DLD1 (cell line): ENCODE results near the gene DLST.

ENCODE experiments used
- in situ Hi-C: cut with HindIII; loops from 2 replicates; pipeline ENCODE4 v1.10.0; 2017; ENCODE audit warnings: low sequenced_read_pairs

Gene DLST

GRCh38 chr14:74881431-74882102 is at the start of gene DLST:
TSS of gene DLST (plus strand) at chr14:74881916. CDS start at chr14:74881954, 38 bp downstream.
- in situ Hi-C loops, result no loop called here

- in situ Hi-C loops, result no loop called here
Measured at GRCh38 chr14:74832849-74833248, 48.9 kb upstream of the DLST start.

GRCh38 chr14:74834692-74835392 is 46.9 kb upstream of the DLST start:
- in situ Hi-C loops, result no loop called here

- in situ Hi-C loops, result no loop called here
Measured at GRCh38 chr14:74835645-74836250, 46.0 kb upstream of the DLST start.

GRCh38 chr14:74836251-74836960 is 45.3 kb upstream of the DLST start:
- in situ Hi-C loops, result no loop called here

DNA sequence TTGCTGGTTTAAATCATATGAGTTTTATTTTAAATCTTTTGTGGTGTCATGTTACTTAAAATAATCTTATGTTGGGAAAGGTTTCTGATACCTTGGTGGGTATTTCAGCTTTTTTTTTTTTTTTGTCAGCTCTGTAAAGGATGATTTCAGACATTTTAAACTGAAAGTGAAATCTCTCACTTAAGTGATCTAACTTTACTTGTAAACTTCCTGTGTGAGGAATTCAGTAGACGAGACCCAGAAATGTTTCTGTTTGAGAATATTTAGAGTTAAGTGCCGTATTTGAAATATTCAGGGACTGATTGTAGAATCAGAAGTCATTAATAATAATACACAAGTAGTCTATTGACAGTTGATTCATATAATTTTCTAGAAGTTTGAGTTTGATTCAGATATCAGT is 43.5 kb upstream of the DLST start:
- in situ Hi-C loops, result no loop called here

DNA sequence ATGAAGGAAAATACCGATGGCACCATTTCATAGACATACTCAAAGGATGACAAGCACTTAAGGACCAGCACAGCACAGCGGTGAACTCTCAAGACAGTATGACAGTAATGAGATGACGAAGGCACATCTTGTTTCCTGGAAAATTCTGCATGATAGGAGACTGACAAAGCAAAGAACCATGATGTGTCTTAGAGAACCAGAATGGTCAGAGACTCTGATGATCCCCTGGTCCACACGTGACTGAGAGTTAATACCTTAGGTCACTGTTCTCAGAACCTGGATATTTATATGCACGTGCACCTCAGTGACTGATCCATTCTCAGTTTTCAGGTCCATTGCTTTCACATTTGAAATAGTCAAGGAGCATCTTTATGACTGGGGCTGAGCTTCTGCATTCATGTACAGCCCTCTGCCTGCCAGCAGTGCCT is 41.1 kb upstream of the DLST start:
- in situ Hi-C loops, result loop anchor here (10.0 kb wide), 1 partner anchor 224 kb away; the partner anchor contains the start of genes ACYP1 and ZC2HC1C

DNA sequence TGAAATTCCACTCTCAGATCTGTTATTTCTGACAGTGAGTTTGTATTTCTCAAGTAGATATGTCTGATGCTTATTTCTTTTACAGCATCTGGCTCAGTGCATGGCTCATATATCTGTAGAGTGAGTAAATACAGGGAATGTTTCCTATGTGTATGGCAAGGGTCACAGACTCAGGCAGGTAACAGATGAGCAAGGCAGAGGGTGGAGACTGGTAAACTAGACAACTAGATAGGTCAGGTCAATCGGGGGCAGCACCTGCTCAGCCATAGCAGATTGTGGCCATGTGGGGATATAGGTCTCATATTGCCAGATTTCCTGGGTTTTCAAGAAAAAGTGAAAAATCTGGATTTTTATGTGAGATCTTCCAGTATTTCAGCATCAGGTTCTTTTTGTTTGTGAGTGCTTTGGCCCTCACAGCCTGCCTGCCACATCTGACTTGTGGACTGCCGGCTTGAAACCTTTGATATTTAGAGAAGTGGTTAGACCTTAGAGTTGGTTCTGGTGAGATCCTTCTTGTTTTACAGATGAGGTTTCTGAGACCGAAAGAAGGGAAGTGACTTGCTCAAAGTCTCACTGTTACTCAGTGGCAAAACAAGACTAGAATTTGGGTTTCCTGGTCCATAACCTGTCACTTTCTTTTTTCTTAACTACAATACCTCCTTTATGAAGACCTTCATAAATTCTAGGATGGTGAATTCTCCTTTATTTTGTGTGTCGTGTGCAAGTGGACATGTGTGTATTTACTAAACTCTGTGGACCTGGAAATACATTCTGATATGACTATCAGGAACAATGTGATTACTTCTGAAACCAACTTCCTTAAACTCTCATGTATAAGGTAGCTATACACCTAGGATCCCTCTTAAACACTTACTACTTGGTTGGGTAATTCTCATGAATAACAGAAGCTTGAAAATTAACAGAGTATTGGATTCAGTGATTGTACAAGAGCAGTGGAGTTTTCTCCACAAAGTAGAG is 40.2 kb upstream of the DLST start:
- in situ Hi-C loops, result loop anchor here (10.0 kb wide), 1 partner anchor 223 kb away; the partner anchor contains the start of genes ACYP1 and ZC2HC1C

DNA sequence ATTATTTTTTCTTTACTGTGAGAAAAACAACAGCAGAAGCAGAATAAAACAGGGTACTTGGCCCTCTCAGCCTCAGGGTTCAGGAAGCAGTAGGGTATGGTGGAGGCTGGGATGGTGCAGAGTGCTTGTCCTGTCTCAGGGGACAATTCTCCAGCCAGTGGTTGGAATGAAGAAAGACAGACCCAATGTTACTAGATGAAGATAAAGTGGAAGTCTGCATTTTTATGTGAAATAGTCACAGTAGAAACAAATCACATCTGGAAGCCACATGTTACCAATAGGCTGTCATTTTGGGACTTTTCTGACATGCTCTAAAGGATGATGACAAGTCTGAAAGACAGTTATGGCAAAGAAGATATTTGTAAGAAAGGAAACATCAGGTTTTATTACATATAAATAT is 38.1 kb upstream of the DLST start:
- in situ Hi-C loops, result loop anchor here (10.0 kb wide), 1 partner anchor 221 kb away; the partner anchor contains the start of genes ACYP1 and ZC2HC1C

GRCh38 chr14:74846168-74846567 is 35.5 kb upstream of the DLST start:
- in situ Hi-C loops, result loop anchor here (10.0 kb wide), 1 partner anchor 219 kb away; the partner anchor contains the start of genes ACYP1 and ZC2HC1C

DNA sequence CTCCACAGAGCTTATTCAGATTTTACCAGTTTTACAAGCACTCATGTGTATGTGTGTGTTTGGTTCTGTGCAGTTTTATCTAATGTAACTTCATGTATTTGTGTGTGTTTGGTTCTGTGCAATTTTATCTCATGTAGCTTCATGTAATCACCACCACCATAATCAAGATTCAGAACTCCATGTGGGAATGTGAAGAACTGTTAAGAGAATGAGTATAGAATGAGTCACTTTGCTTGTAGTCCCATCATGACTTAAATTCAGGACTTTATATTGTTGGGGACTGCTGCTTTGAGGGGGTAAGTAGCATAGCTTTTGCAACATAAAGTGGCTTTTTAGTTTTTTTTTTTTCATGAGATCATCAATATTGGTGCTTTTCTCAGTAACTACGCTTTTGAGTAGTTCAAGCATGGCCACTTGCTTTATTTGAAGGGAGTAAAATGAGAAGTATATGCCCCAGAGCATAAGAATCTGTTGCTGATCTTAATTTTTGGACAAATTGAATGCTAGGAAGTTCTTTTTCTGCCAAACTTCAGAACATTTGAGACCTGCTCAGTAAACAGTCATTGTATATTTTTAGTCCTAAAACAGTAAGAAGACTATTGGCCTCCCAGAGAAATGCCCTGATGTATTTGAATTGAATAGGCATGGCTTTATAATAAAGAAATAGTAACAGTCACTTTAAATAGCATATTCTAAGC is 34.6 kb upstream of the DLST start:
- in situ Hi-C loops, result loop anchor here (10.0 kb wide), 1 partner anchor 218 kb away; the partner anchor contains the start of genes ACYP1 and ZC2HC1C

DNA sequence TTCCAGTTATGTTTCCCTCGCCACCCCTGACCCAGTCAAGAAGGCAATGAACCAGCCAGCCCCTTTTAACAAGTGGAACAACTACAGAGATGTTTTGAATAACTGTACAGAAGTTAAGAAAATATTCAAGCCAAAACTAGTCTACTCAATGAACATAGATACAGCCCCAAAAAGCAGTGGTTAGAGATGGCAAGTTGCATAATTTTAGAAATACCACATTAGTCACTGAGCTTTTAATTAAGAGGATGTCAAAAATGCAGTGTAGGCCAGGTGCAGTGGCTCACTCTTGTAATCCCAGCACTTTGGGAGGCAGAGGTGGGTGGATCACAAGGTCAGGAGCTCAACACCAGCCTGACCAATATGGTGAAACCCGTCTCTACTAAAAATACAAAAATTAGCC is 32.9 kb upstream of the DLST start:
- in situ Hi-C loops, result loop anchor here (10.0 kb wide), 1 partner anchor 216 kb away; the partner anchor contains the start of genes ACYP1 and ZC2HC1C

DNA sequence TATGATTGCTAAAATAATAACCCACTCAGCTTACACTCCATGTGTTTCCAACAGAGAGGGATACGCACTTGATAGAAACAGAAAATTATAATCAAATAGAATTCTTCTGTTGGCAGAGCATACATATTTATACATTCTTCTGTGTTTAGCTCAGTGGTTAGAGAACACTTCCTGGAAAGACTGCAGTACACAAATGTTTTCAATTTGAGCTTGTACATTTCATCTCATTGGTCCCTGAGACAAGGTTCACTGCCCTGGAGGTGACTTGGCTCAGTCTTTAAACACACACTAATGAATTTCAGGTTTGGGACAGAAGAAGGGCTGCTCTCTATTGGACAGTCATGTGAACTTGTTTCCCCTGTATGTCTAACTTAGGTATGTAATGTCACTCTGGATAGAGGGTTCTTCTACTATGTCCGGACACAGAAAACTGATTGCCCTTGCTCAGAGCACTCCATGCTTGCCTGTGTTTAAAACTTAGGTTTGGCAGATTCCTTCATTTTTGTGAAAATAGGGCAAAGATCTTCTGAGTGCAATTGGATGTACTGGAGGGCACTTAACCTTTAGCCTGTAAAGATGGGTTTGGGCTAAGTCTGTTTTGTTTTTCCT is 28.7 kb upstream of the DLST start:
- in situ Hi-C loops, result loop anchor here (10.0 kb wide), 1 partner anchor 112 kb away; no protein-coding TSS in a partner anchor

DNA sequence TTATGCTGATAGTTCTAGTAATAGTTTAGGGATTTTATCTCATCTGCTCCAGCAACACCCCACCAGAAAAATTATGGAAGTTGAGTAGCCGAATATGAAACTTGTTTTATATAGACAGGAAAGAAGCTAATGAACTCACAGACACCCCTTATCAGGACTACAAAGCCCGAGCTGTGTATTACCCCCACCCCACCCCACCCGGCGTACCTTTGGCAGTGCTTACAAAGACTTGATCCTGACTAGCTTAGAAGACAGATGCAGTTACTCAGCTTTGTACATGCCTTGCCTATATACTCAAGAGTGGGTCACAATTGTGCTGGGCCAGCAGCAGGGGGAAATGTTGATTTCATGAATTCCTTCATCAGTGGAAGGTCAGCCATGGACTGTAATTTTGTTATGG is 28.1 kb upstream of the DLST start:
- in situ Hi-C loops, result loop anchor here (10.0 kb wide), 1 partner anchor 111 kb away; no protein-coding TSS in a partner anchor

DNA sequence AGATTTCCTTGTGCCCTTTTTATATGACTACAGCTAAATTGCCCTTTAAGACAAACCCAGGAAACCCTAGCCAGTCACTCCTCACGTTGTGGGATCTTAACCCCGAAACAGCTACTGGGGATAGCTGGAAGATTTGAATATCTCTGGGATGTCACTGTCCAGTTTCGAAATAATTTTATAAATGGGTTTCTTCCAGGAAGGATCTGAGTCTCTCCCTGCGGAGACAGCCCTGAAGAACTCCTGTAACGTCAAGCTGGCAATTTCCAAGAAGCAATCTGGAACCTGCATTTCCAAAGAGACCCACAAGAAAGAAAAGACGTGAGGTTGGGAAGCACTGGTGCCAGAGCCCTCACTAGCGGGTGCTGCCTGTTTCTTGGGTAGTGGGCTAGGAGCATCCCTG is 26.7 kb upstream of the DLST start:
- in situ Hi-C loops, result loop anchor here (5.0 to 10.0 kb wide), 2 partner anchors 52 to 110 kb away; no protein-coding TSS in a partner anchor

DNA sequence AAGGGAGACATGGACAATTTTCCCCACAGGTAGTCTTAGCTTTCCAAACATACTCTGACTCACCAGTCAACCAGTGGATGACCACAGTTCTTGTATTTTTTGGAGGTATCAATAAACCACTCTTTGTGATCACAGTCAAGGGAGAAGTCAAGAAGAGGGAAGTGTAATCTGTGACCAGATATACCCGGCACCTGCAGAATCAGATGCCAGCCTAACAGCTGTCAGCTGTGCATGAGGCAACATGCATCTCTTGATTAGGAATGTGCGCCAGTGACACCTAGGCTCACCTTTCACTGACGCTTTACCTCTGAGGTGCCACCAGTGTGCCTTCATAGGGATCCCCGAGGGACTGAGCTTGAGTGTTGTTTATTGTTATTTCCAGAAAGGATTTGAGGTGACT is 25.8 kb upstream of the DLST start:
- in situ Hi-C loops, result loop anchor here (5.0 to 10.0 kb wide), 2 partner anchors 51 to 109 kb away; no protein-coding TSS in a partner anchor

- in situ Hi-C loops, result loop anchor here (5.0 to 10.0 kb wide), 2 partner anchors 51 to 108 kb away; no protein-coding TSS in a partner anchor
Measured at GRCh38 chr14:74856366-74856765, 25.4 kb upstream of the DLST start.

DNA sequence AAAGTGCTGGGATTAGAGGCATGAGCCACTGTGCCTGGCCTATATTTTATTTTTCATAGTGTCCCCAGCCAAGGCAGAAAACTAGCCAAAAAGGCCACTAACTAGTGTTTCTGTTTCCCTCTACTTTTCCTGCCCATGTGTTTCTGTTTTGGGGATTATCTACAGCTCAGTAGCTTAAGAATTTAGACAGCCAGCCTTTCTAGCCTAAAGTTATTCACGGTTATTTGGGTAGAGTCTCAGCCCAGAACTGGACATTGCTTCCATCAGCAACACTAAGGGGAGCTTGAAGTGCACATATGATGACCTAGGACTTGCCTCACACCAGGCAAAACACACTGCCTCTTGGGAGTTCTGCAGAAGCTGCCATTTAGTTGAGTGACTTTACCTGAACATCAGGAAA is 23.7 kb upstream of the DLST start:
- in situ Hi-C loops, result loop anchor here (5.0 to 10.0 kb wide), 2 partner anchors 49 to 107 kb away; no protein-coding TSS in a partner anchor
